Fibroblast of villous mesenchyme (primary cell): ENCODE results near the gene SGMS1. TPM values are rescaled to one million over a fixed set of nuclear protein-coding genes. Genes with fewer than 3 reads are reported as not detected.
"Not testable (repeated sequence)": the region's sequence is repeated elsewhere in the genome, so short reads cannot be mapped to it uniquely, and the experiment has no call there.

Experiments used
- DNase-seq: peaks from one replicate; pipeline ENCODE4 v3.0.0-alpha.2; 2010; ENCODE audit warnings: low read depth
- H3K4me3 ChIP-seq: 2 replicates; pipeline ENCODE4 v1.5.1; 2011; ENCODE audit warnings: low read depth, mild to moderate bottlenecking, low read length
- CTCF ChIP-seq: IDR thresholded peaks from 2 replicates; pipeline ENCODE4 v1.5.1; 2012; ENCODE audit warnings: low read depth, mild to moderate bottlenecking, low read length; ENCODE audit not compliant: insufficient read depth
- total RNA-seq: library from RNA; depleted of rRNA; stranded (reverse); fragments of >200 nt; gene quantifications from 2 replicates; pipeline ENCODE4 v1.2.3, GENCODE V29; 2012

The SGMS1 gene
- total RNA-seq, 1 donor: 57.9 TPM

- no peak for DNase-seq
- H3K4me3 ChIP-seq: no peak overlapping the region
- no peak for TF ChIP-seq CTCF
Observed at GRCh38 chr10:50281210-50281966, 342.4 kb downstream of the SGMS1 start.

GRCh38 chr10:50280049-50280841 is 343.5 kb downstream of the SGMS1 start:
- no peak for TF ChIP-seq CTCF
- H3K4me3 ChIP-seq: no peak overlapping the region
- DNase-seq: no peak

- no peak overlapping the region for H3K4me3 ChIP-seq
- no peak for TF ChIP-seq CTCF
- DNase-seq: peak; percentile 11
Observed at GRCh38 chr10:50279489-50279888, 344.3 kb downstream of the SGMS1 start.

GRCh38 chr10:50275650-50276235 is 348.0 kb downstream of the SGMS1 start:
- peak; percentile 62 for TF ChIP-seq CTCF
- DNase-seq: peak; percentile 17
- H3K4me3 ChIP-seq: no peak overlapping the region

- TF ChIP-seq CTCF: no peak
- DNase-seq: no peak
- H3K4me3 ChIP-seq: no peak overlapping the region
Observed at GRCh38 chr10:50272531-50272930, 351.2 kb downstream of the SGMS1 start.

- no peak overlapping the region for H3K4me3 ChIP-seq
- DNase-seq: no peak
- no peak for TF ChIP-seq CTCF
Observed at GRCh38 chr10:50271564-50272250, 352.0 kb downstream of the SGMS1 start.

- DNase-seq, H3K4me3 ChIP-seq: not testable (repeated sequence)
Observed at GRCh38 chr10:50267877-50268276, 355.9 kb downstream of the SGMS1 start.

- H3K4me3 ChIP-seq, DNase-seq: not testable (repeated sequence)
Observed at GRCh38 chr10:50262625-50263024, 361.1 kb downstream of the SGMS1 start.
